ENCODE data around the gene YIPF7.

DNA sequence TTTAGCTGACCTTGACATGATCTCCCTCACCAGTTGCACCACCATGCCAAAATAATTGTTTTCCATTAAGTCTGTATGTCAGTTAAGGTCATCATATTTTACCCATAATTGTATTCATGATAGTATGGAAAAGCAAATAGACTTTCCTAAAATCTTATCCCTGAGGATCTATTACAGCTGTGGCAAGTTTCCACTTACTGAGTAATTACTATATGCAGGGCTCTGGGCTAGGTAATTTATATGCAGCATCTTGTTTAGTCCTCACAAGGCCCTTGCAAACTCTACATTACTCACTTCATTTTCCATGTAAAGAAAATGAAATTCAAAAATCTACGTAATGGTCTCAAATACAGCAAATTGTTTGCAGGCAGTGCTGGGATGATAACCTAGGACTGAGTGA, 34.8 kb downstream of the YIPF7 start:
- TF ChIP-seq POLR2AphosphoS5 (IDR thresholded peaks at IDR 0.05; ENCODE audit: borderline replicate concordance, low read depth, low read length) (no peak), EZH2 (IDR thresholded peaks at IDR 0.05) (no peak), FOXP2 (optimal IDR thresholded peaks at IDR 0.05; ENCODE audit: control extremely low read depth, extremely low read length, insufficient read depth) (no peak)
